HG02678 (cell line): ENCODE measurements around the gene FGF12.

ENCODE experiments used
- ATAC-seq: cut with Tn5 transposase; IDR thresholded peaks from one replicate; pipeline ENCODE4 v1.9.1; 2021; ENCODE audit warnings: mild to moderate bottlenecking, moderate library complexity; ENCODE audit not compliant: unreplicated experiment

Gene FGF12

GRCh38 chr3:192277477-192277876, 449.9 kb downstream of the FGF12 start:
- no peak for ATAC-seq

DNA sequence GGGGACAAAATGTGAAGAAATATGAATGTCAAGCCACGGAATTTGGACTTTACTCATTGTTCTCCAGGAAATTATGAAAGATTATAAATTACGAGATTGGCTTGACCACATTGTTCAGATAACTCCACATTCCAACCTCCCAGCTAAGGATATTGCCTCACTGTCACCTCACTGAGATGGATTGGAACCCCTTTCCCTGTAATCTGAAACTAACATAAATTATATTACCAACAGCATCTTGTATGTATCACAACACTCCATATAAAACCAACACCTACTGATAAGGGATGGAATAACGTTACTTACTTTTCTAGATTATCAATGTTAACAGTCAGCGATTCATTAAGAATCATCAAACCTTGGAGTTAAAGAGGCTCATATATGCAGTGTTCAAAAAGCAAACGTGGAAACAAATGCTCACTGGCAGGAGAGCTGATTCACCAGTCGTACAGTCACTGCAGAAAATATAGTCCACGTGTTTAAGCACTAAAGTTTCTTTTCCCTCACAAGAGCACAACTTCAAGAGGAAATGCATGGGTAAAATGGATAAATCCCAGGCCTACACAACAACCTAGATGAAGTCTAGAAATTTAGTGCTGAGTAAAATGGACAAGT, 451.5 kb downstream of the FGF12 start:
- no peak for ATAC-seq

GRCh38 chr3:192273697-192274010, 453.7 kb downstream of the FGF12 start:
- no peak for ATAC-seq

DNA sequence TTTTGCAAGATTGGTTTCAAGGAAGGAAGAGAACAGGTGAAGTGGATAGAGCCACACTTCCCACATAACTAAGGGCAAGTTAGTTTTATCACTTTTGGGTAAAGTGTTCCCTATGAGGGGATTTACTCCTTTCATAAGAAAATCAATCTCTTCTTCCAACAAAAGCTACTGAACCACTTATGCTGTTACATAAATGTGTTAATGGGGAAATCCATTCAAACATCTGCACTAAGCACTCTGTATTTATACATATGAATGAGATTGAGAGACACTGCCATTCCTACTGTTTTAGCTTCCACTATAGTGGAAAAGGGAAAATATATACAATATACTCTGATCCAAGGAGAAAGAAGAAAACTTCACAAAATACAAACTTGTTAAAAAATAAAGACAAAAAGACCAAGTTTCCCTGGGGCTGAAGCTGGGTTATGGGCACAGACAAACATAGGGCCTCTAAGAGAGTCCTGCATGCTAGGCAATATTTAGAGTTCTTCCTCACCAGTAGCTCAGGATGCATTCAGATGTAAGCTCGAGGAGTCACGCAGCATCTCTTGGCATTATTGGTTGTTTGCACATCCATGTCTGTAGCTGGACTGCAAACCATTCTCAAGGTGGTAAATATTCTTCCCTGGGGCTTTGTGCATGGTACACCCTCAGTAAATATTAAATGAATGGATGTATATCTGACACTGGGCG, 454.2 kb downstream of the FGF12 start:
- no peak for ATAC-seq

- no peak for ATAC-seq
These were observed 465.3 kb downstream of the FGF12 start for GRCh38 chr3:192262001-192262400.

DNA sequence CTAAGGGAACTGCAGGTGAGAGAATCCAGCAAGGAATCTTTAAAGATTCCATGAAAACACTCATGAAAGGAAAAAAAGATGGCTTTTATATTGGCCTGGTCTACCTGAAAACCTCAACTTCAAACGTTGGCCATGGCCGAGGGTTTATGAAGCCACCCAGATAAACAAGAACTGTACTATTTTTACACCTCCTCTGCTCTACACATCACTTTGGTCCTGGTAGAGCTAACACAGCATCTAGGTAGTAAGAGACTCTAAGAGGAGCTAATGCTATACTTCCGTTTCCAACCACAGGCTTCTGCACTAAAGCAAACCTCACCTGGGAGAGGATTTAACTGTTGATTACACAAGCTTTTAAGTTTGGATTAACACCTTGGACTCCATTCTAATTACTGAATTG, 466.2 kb downstream of the FGF12 start:
- ATAC-seq: no peak

DNA sequence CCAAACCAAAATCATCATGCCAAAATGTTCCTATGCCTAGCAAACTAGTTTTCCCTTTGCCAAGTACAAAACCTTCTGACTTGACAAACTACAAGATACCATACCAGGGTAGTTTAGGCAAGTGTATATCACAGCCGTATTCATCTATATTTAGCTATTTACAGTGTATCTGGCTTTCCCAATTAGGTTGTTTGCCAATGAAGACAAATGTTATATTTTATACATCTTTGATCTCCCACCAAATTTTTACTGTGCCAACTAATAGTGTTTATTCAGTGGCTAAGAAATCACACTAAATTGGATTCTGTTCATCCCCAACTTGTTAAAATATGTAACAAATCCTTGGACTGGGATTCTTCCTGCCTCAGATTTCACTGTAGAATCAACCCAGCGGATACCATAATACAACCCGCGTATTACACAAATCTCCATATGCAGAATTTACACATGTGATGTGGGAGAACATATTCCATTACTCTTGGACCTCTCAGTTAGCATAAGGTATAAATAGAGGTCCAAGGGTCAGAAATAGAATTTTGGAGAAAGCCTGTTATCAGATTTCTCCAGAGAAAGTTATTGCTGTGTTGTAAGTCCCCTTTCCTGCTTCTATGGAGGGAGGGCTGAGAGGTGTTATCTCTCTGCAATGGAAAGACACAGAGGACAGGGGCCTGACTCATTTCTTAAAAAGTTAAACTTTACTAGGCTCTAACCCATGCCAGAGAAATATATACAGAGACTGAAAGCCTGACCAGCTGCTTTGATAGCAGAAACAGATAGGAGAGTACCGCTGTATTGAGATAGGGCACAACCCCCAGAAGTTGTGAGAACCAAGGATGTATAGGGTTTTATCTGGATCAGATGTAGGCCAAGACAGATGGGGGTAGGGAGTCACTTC, 467.0 kb downstream of the FGF12 start:
- ATAC-seq: no peak

DNA sequence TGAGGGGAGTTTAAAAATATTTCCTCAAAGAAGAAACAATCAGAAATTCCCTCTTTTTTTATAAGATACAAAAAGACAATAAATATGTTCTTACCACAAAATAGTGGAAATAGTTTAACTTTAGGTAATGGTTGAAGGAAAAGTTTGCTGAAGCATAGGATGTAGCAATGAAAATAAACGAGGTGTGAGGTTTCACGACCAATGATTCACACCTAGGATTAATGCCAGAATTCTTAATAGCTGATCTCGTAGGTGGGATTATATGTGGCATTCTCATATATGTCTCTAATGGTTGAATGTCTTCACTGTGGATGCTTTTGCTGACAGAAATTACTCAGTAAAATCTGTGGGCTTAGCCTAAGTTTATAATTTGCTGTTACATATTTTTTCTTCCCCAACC, 467.7 kb downstream of the FGF12 start:
- no peak for ATAC-seq

DNA sequence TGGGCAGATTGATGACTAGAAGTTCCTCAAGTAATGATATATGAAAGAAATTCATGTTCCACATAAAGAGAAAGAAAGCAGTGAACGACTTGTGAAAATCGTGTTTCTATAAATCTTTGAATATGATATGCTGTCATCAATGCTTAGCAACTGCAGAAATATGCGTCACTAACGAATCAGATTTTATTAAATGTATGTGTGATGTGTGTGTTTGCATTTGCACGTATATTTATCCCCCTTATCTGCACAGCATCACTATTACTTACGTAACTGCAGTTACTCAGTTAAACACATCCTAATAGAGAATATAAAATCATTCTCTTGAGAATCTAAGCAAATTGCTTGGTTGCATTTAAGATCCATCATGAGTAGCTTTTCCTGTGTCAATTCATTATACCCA, 468.6 kb downstream of the FGF12 start:
- ATAC-seq: no peak

DNA sequence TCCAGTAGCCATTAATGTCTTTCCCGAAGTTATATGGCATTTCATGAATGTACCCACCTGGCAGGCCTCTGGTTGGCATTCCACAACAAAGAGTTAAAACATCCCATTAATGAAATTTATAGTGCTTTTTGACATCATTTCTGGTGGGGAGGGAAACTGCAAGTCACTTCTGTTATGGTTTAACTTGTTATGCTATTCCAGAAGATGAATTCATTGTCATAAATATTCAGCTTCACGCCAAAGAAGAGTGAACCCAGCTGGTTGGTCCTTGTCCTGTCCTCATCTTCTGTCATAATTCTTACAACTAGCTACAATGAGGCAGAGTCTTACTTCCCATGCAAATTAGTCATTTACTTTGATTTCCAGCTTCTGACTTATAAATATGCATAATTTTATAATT, 471.5 kb downstream of the FGF12 start:
- no peak for ATAC-seq

DNA sequence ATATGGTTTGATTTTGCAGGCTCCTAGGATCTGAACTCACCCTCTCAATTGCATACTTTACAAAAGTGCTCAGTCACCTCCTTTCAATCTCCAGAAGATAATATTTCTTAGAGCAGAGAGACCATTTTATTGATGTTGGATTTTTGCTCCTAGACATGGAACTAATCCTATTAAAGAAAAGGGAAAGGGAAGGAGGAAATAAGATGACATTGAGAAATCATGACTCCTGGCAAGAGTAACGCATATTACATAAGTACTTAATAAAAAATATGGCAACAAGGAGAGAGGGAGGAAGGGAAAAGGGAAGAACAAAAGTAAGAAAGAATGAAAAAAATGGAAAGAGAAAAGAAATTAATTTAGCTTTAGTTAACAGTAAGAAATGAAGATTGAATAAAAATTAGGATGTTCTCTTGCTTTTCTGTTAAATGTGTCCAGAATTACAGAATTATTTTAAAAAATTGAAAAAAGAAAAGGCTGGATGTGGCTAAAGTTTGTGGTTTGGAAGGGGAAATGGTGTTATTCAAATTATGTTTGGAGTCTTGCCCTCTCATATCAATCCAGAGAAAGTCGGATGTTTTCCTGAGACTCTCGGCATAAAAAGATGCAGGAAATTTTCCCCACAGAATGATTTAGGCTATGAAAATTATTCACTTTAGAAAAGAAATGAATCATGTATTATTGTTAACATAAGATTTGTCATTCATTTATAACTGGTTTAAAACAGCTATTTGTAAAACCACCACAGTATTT, 474.0 kb downstream of the FGF12 start:
- no peak for ATAC-seq

GRCh38 chr3:192249516-192249915, 477.8 kb downstream of the FGF12 start:
- no peak for ATAC-seq

GRCh38 chr3:192246847-192247559, 480.3 kb downstream of the FGF12 start:
- ATAC-seq: no peak

DNA sequence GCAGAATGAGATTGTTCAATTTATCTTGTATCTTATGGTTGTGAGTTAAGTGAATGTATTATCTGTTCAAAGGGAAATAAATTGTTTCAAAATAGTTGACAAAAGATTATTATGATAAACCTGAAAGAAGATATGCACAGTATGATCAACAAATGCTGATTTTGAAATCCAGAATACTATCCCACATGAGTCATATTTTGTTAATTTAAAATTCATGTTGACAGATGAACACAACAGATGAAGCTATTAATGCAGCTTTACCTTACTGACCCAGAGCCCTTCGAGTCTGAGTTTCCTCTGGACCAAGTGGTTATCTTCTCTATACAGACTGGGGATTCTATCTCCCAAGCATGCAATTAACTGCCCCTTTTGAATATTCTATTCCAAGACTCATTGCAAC, 482.8 kb downstream of the FGF12 start:
- no peak for ATAC-seq

- no peak for ATAC-seq
These were observed 487.4 kb downstream of the FGF12 start for GRCh38 chr3:192239956-192240355.

- no peak for ATAC-seq
These were observed 489.2 kb downstream of the FGF12 start for GRCh38 chr3:192237992-192238608.

GRCh38 chr3:192229866-192230265, 497.5 kb downstream of the FGF12 start:
- no peak for ATAC-seq

- no peak for ATAC-seq
These were observed 502.6 kb downstream of the FGF12 start for GRCh38 chr3:192224634-192225155.

DNA sequence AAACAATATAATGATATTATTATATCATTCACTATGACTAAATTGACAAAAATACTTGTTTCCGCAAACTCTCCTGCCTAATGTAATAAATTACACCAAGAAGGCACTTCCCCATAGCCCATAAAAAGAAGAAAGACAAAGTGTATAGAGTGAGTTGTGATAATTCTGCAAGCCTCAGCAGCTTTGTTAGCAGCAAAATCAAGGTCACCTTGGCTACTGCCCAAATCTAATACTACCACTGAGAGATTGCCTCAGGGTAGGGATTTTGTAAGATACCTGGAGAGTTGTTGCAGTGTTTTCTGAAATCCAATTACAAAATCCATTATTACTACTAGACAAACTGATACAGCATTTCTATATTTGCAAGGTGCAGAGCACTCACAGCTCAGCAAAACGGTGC, 503.5 kb downstream of the FGF12 start:
- no peak for ATAC-seq

DNA sequence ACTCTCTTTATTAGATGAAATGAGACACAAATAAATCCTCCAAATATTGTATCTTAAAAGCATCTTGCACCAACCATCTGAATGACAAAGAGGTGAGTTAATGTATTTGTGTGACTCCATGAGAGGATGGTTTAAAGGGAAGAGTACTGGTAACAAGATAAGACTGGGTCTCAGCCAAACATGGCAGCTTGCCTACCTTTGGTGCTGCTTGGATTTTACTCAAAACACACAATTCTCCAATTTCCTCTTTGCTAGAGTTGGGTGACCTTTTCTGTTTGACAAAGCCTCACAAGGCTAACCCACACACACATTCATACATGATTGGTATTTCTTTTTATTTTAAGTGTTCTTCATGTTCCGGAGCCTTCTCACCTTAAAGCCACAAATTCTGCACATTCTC, 506.4 kb downstream of the FGF12 start:
- no peak for ATAC-seq
